GM23338 (cell line): ENCODE data around the gene SNRPD3.

Experiments used
- CREB1 ChIP-seq: fragments of 250-450 bp; sonication (Bioruptor Pico); IDR thresholded peaks from 2 replicates; pipeline ENCODE4 v1.5.0; 2020; ENCODE audit warnings: low read depth, mild to moderate bottlenecking, moderate library complexity
- CTCF ChIP-seq, 2 experiments: fragments of 200-600 bp in 1 of 2; sonication (generic) in 1 of 2; conservative IDR thresholded peaks; 2 replicates each; pipeline versions ENCODE4 v1.5.1 to v1.6.1; 2016 to 2017; ENCODE audit warnings: antibody characterized with exemption in 2 of 2, low read depth in 2 of 2, mild to moderate bottlenecking in 2 of 2, moderate library complexity in 1 of 2
- ETS1 ChIP-seq: IDR thresholded peaks from 2 replicates; pipeline ENCODE4 v1.6.1; 2016; ENCODE audit warnings: antibody characterized with exemption
- EZH2 ChIP-seq: fragments of 200-600 bp; sonication (generic); IDR thresholded peaks from one replicate; pipeline ENCODE4 v1.8.0; 2017; ENCODE audit warnings: antibody characterized with exemption, mild to moderate bottlenecking, low read depth; ENCODE audit not compliant: unreplicated experiment
- EZH2phosphoT487 ChIP-seq: fragments of 200-600 bp; sonication (generic); IDR thresholded peaks from one replicate; pipeline ENCODE4 v1.8.1; 2018; ENCODE audit warnings: antibody characterized with exemption; ENCODE audit not compliant: unreplicated experiment
- JUNB ChIP-seq: IDR thresholded peaks from one replicate; pipeline ENCODE4 v1.6.1; 2016; ENCODE audit warnings: antibody characterized with exemption; ENCODE audit not compliant: unreplicated experiment
- NANOG ChIP-seq: IDR thresholded peaks from 2 replicates; pipeline ENCODE4 v1.6.1; 2016; ENCODE audit warnings: antibody characterized with exemption, borderline replicate concordance
- POLR2AphosphoS5 ChIP-seq: IDR thresholded peaks from 2 replicates; pipeline ENCODE4 v1.6.1; 2016; ENCODE audit warnings: antibody characterized with exemption, low read depth
- REST ChIP-seq: IDR thresholded peaks from one replicate; pipeline ENCODE4 v1.6.1; 2018; ENCODE audit warnings: antibody characterized with exemption; ENCODE audit not compliant: unreplicated experiment
- STAT1 ChIP-seq: IDR thresholded peaks from one replicate; pipeline ENCODE4 v1.6.1; 2016; ENCODE audit warnings: antibody characterized with exemption; ENCODE audit not compliant: unreplicated experiment
- ZNF114 ChIP-seq: fragments of 250-450 bp; sonication (Bioruptor Pico); IDR thresholded peaks from 2 replicates; pipeline ENCODE4 v1.5.0; 2020; ENCODE audit warnings: mild to moderate bottlenecking, moderate library complexity
- ZNF331 ChIP-seq: fragments of 250-450 bp; sonication (Bioruptor Pico); IDR thresholded peaks from 2 replicates; pipeline ENCODE4 v1.5.0; 2020; ENCODE audit warnings: low read depth, mild to moderate bottlenecking, moderate library complexity

DNA sequence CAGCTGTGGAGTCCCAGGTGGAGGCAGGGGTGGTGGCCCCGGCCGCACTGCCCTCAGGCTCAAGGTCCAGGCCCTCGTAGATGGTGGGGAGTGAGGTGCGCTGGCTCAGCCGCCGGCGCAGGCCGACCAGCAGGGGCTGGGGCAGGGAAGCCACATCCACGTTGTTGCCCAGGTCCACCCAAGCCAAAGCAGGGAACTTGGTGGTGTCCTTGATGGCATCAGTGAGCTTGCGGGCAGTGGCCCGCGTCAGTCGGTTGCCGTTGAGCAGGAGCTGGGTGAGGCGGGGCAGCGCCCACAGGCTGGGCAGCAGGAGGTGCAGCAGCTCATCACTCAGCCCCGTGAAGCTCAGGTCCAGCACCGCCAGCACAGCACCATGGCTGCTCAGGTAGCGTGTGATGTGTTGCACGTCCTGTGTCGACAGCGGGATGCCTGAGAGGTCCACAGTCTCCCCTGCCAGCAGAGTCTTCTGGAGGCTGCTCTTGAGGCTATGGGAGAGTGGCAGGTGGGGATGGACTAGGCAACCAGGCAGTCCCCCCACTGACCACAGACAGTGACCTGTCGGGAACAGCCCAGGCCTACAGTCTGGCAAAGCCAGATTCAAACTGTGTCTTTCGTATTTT lies 30.2 kb downstream of the SNRPD3 start:
- TF ChIP-seq REST (no peak), CTCF (conservative IDR thresholded peaks at IDR 0.05; ENCODE audit: low read depth in 2 of 2) (no peak), EZH2phosphoT487 (no peak), POLR2AphosphoS5 (no peak), ZNF114 (no peak), EZH2 (no peak), NANOG (no peak), STAT1 (no peak), ZNF331 (CRISPR knock-in tag) (no peak), CREB1 (CRISPR knock-in tag) (no peak), JUNB (no peak), ETS1 (no peak)
